GM19328 (cell line): ENCODE results near the gene ASPSCR1.

Source experiments
- ATAC-seq: cut with Tn5 transposase; IDR thresholded peaks from one replicate; pipeline ENCODE4 v1.9.1; 2021; ENCODE audit warnings: mild to moderate bottlenecking, moderate library complexity; ENCODE audit not compliant: unreplicated experiment

ASPSCR1 gene

DNA sequence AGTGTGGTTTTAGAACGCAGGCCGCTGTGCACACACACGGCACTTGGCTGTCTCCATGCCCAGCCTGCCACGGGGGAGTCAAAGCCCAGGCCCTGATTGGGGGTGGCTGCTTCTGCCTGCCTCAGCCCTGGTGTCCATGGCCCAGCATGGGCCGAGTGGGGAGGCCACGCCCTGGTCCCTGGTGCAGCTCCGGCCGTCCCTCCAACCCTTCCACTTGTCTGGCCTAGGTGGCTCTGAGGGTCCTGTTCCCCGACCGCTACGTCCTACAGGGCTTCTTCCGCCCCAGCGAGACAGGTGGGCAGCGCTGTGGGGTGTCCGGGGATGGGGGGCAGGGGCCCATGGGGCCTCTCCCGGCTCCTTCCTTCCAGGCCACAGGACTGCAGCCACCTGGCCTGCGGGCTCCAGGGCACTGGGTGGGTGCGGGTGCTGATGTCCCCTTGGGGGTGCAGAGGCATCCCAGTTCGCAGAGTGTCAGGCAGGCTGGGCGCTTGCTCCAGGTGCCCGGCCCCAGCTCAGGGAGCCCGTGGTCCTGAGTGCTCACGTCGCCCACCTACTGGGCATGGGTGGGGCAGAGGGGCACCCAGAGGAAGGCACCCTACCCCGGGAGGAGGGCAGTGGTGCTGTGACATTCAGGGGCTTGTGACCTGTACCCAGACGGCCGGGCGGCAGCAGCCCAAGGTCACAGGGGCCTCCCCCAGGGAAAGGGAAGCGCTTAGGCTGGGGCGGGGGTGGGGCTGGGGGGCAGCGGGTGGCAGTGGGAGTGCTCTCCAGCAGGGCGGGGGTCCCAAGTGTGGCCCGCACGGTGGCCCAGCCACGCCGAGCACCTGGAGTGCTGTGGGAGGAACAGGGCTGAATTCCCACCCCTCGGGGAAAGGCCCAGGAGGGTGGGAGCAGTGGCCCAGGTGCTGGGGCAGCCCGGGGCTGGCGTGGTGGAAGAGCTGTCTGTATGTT, 33.4 kb downstream of the ASPSCR1 start:
- ATAC-seq: no peak

DNA sequence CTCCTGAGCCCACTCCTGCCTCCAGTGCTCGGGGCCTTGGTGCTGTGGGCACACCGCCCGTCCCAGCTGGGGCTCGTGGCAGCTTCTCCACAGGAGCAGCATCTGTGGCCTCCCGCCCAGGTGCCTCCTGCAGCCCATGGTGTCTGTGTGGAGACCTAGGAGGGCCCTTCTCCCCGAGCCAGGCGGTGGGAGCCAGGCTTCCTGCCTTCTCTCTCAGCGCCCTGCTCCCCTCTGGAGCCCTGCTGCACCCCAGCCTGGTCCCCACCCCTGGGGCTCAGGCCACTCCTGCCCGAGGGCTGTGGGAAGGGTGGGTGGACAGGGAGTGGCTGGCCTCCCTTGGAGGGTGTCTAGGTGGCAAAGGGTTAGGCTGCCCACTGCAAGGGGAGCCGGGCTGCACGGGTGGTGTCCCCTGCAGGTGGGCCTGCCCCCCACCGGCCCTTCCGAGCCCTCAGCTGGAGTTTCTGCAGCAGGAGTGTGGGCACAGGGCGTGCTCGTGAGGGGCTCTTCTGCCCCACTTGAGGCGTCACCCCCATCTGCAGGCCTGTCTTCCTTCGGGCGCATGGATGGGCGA, 34.3 kb downstream of the ASPSCR1 start:
- no peak for ATAC-seq

DNA sequence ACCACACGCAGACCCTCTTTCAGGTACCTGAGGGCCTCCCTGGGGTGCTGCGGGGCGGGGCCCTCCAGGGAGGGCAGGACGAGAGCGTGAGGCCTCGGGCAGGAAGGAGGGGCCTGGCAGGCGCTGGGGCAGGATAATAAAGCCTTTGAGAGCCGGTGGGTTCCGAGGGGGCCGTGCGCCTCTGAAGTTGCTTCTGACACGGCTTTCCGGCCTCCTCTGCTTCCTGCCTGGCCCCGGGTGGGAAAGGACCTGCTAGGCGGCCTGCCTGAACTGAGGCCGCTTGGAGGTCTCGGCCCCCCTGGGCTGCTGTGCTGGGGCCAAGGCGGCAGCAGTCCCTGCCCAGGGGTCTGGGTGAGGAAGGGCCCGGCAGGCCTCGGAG, 34.8 kb downstream of the ASPSCR1 start:
- no peak for ATAC-seq

DNA sequence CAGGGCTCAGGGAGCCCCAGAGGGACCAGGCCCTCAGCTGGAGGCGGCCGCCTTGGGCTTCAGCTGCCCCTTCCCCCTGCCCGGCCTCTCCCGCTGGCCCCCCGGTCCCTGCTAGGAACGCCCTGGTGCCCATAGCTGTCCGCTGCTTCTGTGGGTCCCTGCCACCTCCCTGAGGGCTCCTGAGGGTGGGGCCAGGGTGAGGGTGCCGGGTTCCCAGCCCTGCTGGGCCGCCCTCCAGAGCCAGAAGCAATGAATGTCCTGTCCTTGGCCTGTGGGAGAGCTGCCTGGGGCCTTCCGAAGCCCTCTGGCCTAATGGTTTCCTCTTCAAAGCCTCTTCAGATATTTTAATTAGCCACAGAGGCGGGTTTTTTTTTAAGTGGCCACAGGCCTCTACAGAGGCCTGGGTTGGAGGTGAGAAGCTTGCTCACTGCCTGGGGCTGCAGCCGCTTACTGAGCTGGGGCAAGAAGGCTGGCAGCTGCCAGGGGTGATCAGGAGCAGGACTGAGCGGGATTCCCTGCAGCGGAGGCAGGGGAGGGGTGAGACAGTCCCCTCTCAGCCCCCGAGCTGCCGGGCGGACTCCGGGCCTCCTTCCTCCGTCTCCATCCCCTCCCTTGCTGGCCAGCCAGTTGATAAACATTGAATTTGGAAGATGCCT, 35.3 kb downstream of the ASPSCR1 start:
- no peak for ATAC-seq

DNA sequence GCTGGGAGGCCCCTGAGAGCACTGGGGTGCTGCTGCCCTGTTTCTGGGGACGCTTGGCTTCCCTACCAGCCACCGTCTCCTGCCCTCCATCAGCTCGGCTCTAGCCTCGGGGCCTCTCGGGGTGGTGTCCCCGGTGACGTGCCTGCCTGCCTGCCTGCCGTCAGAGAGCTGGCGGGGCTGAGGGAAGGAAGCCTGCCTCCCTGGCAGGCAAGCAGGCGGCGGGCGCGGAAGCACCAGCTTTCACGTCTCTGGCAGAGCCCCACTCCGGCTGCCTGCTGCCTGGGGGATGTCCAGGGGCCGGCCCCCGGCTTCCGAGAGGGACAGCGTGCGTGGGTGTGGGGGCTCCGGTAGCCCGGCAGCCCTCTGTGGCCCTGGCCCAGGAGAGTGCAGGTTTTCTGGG, 35.9 kb downstream of the ASPSCR1 start:
- ATAC-seq: no peak

DNA sequence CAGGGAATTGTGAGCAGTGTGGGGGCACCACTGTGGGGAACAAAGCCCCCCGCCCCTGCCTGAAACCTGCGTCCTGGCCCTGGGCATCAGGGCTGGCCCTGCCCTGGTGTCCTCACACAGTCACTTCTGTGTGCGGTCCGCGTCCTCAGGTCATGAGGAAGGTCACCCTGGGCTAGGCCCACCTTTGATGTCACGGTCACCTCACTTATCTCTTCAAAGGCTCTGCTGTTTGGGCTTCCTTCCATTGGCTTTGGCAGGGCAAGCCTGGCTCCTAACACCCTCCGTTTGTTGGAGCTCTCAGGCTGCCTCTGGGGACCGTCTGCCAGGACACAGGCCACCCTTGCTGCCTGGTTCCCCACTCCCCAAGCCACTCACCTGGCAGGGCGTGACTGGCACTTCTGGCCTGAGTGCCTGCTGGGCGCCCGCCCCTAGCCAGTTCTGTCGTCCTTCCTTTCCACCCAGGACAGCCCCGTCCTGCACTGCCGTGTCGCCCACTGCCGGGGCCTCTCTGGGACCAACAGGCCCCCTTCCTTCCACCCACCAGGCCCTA, 36.4 kb downstream of the ASPSCR1 start:
- ATAC-seq: no peak

DNA sequence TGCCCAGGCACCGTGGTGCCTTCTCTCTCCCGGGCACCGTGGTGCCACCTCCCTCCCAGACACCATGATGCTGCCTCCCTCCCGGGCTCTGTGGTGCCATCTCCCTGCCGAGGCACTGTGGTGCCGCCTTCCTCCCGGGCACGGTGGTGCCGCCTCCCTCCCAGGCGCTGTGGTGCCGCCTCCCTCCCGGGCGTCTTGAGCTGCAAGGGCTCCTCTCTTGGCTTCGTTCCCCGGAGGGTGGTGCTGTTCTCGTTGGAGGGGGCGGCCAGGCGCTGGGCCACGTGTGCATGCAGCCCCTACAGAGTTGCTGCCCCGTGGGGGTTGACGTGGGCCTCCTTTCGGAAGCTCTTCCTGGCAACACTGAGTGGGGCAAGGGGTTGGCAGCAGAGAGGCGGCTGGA, 37.0 kb downstream of the ASPSCR1 start:
- no peak for ATAC-seq

DNA sequence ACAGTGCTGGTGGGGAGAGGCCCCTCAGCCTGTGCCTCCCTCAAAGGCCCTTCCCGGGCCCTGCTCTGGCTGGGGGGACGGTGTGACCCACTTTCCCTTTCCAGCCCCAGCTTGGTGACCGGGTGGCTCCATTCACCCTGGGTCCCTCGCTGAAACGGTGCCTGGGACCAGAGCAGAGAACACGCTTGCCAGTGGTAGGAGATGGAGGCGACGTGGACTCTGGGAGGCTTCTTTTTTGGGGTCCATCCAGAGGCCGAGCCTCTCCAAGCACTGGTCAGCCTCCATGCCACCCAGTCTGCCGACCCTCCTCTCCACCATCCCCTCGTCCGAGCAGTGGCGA, 37.5 kb downstream of the ASPSCR1 start:
- no peak for ATAC-seq

DNA sequence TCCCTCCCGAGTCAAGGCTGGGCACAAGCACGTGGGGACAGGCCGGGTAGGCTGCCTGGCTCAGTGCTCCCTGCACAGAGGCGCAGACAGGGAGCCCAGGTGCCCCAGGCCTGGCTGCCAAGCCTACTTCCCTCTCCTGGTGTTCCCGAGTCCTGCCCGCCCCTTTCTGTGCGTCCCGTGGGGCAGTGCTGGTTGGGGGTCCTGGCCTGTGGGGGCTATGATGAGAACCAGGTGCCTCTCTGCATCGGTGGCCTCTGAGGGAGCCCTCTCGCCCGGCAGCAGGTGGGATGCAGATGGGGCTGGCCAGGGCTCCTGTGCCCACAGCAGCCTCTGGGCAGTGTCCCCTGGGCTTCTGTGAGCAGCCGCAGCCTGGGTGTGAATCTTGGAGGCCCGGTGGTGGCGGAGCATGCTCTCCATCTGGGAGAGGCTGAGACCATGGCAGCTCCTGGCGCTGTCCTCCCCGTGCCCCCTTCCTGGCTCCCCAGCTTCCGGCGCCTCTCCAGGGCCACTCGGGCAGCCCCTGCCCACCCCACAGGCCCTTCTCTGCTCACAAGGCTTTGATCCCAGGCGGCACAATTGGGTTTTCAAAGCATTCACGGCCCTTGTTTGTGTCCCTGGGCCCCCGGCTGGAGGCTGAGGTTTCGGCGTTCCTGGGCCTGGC, 38.0 kb downstream of the ASPSCR1 start:
- ATAC-seq: no peak

DNA sequence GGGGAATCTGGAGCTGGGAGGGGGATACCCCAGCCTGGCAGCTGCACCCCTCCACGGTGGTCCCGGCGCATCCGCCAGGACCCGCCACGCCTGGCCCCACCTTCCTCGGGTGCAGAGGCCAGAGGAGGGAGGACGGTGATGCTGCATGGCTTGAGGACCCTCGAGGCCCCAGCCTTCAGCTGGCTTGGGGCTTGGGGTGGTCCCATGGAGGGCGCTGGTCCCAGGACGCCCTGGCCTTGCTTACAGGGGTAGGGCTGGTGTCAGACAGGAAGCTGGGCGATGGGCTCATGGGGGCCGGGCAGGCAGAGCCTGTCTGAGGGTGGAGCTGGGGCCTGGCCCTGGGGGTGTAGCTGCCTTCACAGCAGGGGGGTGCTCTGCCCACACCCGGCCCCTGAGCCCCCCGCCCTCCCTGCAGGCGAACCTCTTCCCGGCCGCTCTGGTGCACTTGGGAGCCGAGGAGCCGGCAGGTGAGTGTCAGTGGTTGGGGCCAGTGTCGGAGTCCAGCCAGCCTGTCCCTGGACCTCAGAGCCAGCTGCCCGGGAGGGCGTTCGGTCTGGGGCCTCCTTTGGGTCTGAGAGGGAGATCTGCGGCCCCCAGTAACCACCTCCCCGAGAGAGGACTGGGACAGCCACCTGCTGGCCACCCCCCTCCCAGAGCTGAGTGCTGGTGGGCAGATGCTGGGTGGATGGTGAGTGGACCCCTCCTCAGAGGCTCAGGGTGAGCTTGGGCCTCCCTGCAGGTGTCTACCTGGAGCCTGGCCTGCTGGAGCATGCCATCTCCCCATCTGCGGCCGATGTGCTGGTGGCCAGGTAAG, 38.8 kb downstream of the ASPSCR1 start:
- ATAC-seq: no peak

DNA sequence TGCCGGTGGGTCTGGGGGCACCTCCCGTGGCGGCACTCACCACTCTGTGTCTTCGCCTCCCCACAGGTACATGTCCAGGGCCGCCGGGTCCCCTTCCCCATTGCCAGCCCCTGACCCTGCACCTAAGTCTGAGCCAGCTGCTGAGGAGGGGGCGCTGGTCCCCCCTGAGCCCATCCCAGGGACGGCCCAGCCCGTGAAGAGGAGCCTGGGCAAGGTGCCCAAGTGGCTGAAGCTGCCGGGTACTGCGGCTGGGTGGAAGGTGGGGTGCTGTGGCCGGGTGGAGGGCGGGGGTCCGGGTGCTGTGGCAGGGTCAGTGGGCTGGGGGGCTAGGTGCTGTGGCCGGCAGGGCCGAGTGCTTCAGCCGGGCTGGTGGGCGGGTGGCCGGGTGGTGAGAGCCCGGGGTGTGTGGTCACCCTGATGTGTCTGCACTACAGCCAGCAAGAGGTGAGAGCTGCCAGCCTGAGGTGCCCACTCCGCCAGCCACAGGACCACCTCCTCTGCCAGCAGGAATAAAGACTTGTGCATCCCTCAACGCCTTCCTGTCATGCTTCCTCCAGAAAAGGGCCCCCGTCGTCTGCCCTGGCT, 39.5 kb downstream of the ASPSCR1 start:
- ATAC-seq: no peak

DNA sequence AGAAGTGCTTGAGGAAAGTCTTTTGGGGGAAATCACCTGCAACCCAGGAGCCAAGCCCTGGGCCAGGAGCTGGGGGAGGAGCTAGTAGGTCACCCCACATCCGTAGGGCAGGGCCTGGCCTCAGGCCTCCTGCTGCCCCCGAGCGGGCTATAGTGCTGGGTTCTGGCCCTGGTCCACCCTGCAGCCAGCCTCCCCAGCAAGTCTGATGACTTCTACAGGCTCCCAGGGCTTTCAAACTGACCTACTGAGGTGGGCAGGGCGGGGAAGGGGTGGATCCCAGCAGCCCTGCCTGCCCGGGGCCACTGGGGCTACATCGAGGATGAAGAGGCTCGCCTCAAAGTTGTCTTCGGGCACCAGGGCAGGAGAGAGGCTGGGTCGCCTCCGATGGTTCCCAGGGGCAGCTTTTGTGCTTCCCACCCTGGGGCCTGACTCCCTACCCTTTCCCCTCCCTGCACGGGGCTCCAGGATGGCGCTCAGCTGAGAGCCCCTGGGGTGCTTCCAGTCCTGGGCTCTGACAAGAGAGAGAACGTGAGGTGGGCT, 40.3 kb downstream of the ASPSCR1 start:
- no peak for ATAC-seq

DNA sequence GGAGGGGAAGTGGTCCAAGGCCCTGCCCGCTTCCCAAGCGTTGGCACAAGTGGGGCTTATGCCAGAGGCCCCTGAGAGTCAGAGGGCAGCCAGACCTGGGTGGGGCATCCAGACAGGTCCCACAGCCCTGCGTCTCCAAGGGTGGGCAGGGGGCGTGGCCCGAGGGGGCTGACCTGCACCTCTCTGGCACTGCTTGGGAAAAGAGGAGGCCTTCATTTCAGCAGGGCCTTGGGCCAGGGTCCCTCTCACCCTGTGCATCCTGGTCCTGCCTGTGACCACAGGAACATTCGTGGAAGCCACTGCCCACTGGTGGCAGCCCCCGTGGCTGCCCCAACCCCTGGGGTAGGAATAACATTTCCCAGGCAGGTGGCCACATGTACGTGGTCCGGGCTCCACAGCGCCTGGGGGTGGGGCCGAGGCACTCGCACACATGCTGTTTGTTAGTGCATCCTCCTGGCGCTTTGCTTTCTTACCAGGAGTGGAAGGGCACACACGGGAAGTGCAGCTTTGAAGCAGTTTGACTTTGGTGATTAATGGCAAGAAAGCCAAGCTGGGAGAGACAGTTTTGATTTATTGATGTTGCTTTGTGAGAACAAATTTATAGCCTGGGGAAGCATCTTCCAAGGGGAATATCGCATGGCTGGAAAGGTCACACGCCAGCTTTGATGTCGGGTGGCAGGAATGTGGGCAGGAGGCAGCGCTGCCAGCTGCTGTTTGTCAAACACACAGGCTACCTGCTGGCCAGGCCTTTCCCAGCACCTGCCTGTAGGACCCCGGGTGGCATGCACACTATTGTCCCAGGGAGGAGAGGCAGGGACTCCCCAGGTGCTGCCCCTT, 40.9 kb downstream of the ASPSCR1 start:
- no peak for ATAC-seq

DNA sequence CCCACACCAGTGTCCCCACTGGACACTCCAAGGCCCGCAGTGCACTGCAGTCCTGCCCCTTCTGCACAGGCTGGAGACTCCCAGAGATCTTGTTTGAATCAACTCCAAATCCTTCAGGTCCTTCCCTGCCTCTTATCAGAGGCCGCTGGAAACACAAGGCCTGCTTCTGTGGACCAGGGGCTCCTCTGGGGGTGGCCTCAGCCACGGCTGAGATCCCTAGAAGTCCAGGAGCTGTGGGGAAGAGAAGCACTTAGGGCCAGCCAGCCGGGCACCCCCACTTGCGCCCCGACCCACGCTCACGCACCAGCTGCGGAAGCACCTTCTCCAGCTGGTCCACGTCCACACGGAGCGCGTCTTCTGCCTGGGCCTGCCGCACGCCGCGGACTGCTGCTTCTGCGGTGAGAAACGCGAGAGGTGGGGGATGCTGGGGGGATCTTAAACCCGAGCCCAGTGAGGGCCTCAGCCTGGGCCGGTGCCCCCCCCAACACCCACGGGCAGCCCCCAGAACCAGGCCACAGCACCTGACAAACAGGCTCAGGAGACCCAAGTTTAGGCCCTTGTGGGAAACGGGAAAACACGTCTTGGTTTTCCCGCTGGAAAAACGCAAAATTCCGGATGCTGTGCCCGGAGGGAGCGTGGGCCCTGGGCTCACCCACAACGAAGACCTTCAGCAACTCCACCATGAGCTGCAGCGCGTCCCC, 41.7 kb downstream of the ASPSCR1 start:
- no peak for ATAC-seq

DNA sequence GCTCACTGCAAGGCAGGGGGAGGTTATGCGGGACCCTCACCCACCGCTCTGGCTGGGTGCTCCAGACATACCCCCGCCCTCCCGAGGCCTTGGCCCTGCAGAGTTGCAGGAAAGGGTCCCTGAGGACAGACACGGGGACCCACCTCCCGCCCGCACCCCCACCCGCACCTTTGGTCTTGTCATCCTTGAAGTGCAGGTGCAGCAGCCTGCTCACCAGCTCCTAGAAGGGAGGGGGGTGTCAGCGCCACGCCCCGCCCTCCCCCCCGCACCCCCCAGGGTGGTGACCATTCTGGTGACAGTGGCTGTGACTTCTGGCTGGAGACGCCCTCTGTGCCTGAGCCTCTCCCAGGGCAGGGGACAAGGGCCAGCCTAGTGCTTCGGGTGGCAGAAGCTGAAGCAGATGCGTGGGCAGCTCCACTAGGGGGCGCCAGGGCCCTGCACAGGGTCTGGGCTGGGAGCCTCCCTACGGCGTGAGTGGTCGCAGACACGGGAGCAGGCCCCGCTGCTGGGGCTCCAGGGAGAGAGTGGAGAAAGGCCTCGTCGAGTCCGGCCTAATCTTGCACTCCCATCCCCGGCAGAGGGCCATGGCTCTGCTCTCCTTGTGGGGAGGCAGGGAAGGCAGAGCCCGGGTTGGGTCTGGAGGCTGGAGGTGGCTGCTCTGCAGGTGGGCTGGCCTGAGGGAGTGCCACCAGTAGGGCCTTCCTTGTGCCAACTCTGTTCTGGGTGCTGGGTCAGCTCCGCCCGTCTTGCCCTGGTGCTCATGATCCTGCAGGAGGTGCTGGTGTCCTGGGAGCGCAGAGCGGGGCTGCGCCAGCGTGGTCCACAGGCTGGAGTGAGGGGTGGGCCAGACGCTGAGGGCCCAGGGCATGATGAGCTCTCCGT, 42.5 kb downstream of the ASPSCR1 start:
- ATAC-seq: no peak

DNA sequence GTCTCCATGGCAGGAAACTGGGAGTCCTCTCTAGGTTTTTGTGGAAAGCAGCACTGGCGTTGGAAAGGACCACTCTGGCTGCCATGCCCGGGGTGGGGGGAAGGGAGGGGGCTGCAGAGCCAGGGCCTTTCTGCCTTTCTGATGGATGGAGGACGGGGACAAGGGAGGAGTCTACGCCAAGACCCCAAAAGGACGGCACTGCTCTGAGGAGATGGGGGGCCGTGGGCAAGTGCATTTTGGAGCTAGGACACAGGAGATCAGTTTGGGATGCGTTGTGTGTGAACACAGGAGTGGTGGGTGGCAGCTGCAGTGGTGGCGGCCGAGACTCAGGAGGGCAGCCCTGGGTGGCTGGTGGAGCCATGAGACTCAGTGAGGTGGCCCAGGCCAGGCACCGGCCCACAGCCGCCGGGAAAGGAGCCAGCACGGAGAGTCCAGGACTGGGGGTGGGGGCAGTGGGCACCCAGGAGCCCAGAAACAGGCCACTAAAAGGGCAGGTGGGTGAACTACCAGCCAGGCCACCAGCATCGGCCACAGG, 43.2 kb downstream of the ASPSCR1 start:
- ATAC-seq: no peak
